Esophagus (tissue), 2 donors: ENCODE data around the gene NDUFA13. TPM values are rescaled to one million over a fixed set of nuclear protein-coding genes. Genes with fewer than 3 reads are reported as not detected.

Experiments
- H3K27ac ChIP-seq, 2 donors: one replicate each; pipeline ENCODE4 v1.5.1; 2013; ENCODE audit warnings: low read depth in 2 of 2, mild to moderate bottlenecking in 2 of 2, inconsistent platforms in 1 of 2, low read length in 1 of 2, moderate library complexity in 1 of 2
- H3K27me3 ChIP-seq, 2 donors: one replicate each; pipeline ENCODE4 v1.6.1; 2013; ENCODE audit warnings: low read length in 2 of 2, control low read depth in 1 of 2, mild to moderate bottlenecking in 1 of 2; ENCODE audit not compliant: insufficient read depth in 2 of 2, control insufficient read depth in 1 of 2
- H3K36me3 ChIP-seq, 2 donors: one replicate each; pipeline ENCODE4 v1.6.1; 2013; ENCODE audit warnings: low read length in 1 of 2; ENCODE audit not compliant: control insufficient read depth in 2 of 2, insufficient read depth in 2 of 2
- H3K4me1 ChIP-seq, 2 donors: one replicate each; pipeline ENCODE4 v1.6.1; 2013; ENCODE audit warnings: low read length in 1 of 2; ENCODE audit not compliant: control insufficient read depth in 2 of 2, insufficient read depth in 2 of 2
- H3K4me3 ChIP-seq, 2 donors: one replicate each; pipeline ENCODE4 v1.5.1; 2013; ENCODE audit warnings: low read length in 2 of 2, mild to moderate bottlenecking in 2 of 2, low read depth in 1 of 2, moderate library complexity in 1 of 2
- H3K9me3 ChIP-seq, 2 donors: one replicate each; pipeline ENCODE4 v1.6.1; 2013; ENCODE audit warnings: mild to moderate bottlenecking in 2 of 2, low read depth in 1 of 2, low read length in 1 of 2, moderate library complexity in 1 of 2; ENCODE audit not compliant: control insufficient read depth in 2 of 2, insufficient read depth in 1 of 2
- WGBS, 2 donors: extraction: QIAGEN DNeasy Blood & Tissue Kit; methylation state at CpG; one replicate each; pipeline ENCODE4 v1.1.7; 2013; 5-methylcytosine and 5-hydroxymethylcytosine counted together
- polyA plus RNA-seq, 2 donors: library from polyadenylated mRNA; stranded (reverse); fragments of 200-250 nt; gene quantifications; one replicate each; pipeline ENCODE4 v1.2.3, GENCODE V29; 2013
- donor health status: healthy with polysubstance abuse.
- donor health status: Bipolar disorder and iron deficiency.

Gene NDUFA13
- polyA plus RNA-seq, 2 donors: 273 to 353 TPM

DNA sequence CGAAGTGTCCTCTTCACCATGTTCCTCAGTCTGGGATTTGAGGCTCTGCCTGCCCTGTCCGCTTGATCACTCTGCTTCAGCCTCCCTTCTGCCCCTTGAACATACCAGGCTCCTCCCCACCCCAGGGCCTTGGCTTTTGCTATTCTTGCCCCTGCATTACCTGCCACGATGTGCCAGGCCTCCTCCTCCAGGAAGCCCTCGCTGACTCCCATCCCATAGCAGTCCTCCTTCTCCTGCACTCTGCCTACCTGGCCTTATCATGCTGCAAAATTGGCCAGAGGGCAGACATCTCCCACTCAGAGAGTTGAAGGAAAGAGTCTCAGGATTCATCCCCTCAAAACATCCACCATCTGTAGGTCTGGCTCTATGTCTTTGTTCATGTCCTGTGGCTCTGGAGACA lies 14.9 kb downstream of the NDUFA13 start:
- no peak overlapping the region for H3K4me3 ChIP-seq
- no peaks in the 10 kb centered on the region for H3K27me3 ChIP-seq
- H3K27ac ChIP-seq: no peak overlapping the region
- H3K4me1 ChIP-seq: peaks cover 2% of the 10 kb centered on the region in 2 donors
- peaks cover 0 to 14% of the 10 kb centered on the region in 2 donors for H3K36me3 ChIP-seq
- peaks cover 0 to 1% of the 10 kb centered on the region in 2 donors for H3K9me3 ChIP-seq
- WGBS, 2 donors: 80 to 81% methylated on average over 4 of the region's 4 CpGs

DNA sequence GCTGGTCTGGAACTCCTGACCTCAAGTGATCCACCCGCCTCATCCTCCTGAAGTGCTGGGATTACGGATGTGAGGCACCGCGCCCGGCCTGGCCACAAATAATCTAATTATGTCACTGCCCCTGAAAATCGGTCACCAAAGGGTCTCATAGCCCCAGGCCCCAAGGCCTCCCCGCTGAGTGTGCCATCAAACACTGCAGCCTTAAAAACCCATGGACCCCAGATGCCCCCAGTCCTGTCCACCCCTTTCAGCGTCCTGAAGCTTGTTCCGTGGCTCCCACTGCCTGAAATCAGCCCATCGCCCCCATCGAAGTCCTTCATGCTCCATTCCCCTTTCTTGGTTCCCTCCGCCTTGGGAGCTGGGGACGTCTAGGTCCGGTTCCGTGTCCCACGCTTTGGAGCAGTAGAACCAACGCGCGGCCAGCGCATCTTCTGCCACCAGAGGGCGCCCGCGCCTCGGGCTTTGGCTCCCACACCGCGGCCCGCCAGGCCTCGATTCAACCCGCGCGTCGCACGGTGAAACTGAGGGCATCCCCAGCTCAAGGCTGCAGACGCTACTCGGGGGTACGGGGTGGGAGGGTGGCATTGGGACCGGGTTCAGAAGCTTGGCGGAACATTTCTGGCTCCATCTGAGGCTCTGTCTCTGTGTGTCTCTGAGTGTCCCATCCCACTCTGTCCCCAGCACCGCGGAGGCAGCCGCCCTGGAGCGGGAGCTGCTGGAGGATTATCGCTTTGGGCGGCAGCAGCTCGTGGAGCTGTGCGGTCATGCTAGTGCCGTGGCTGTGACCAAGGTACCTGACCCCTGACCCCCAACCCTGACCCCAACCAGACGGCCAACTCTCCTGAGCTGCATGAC lies 16.2 kb downstream of the NDUFA13 start:
- Histone ChIP-seq H3K27ac (no peak overlapping the region), H3K36me3 (peaks cover 0 to 10% of the 10 kb centered on the region in 2 donors), H3K4me1 (peaks cover 2% of the 10 kb centered on the region in 2 donors), H3K9me3 (peaks cover 0 to 1% of the 10 kb centered on the region in 2 donors), H3K4me3 (no peak overlapping the region), H3K27me3 (no peaks in the 10 kb centered on the region)
- WGBS, 2 donors: 23 to 24% methylated on average over 48 of the region's 48 CpGs

DNA sequence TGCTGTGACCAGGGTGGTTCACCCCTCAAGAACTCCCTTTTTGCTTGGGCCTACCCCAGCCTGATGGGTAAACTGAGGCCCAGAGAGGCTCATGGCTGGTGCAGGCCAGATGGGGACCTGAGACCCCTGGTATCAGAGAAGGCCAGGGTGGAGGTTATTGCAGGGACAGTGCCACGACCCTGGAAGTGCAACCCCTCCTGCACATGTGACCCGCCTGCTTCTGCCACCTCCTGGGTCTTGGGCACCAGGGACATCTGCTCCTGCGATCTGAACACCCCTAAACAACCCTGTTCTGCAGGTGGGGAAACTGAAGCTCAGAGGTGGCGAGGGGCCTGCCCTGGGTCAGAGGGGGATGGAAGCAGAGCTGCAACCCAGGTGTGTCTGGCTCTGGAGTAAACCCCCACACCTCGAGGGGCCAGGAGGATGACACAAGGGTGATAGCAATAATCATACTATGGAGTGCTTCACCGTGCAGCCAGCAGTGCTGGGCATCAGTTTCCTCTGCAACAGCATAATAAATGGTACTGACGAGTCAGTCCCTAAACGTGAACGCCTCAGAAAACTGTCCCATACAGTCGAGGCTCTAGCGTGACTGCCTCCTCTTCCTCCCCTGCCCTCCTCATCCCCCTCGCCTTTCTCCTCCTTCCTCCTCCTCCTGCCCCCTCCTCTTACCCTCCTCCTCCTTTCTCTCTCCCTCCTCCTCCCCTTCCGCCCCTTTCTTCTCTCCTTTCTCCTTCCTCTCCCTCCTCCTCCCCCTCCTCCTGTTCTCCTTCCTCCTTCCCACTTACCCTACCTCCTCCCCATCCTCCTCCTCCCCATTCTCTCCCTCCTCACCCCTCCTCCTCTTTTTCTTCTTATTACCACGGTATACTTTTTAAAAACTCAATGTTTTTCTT lies 17.0 kb downstream of the NDUFA13 start:
- peaks cover 2 to 7% of the 10 kb centered on the region in 2 donors for H3K4me1 ChIP-seq
- WGBS, 2 donors: 70 to 73% methylated on average over 14 of the region's 14 CpGs
- H3K9me3 ChIP-seq: peaks cover 0 to 3% of the 10 kb centered on the region in 2 donors
- H3K27ac ChIP-seq: no peak overlapping the region
- H3K36me3 ChIP-seq: peaks cover 0 to 3% of the 10 kb centered on the region in 2 donors
- H3K4me3 ChIP-seq: no peak overlapping the region
- H3K27me3 ChIP-seq: peaks cover 0 to 3% of the 10 kb centered on the region in 2 donors

DNA sequence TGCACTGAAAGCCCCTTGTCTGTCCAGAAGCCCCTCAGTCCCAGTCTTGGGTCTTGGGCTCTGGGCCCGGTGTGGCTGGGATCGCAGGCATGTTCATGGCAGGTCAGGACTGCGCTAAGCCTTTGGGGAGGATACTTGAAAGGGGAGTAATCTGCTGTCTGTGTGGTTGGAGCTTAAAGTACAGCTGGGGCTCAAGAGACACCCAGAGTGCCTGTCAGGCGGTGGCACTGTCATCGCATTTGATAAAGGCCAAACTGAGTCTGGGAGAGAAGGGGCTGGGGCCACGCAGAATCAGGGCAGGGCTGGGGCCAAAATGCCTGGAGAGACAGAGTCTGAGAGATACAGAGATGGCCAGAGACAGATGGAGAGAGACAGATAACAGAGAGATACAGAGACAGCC lies 17.8 kb downstream of the NDUFA13 start:
- 74 to 75% methylated on average over 6 of the region's 6 CpGs for WGBS, 2 donors
- no peak overlapping the region for H3K4me3 ChIP-seq
- H3K36me3 ChIP-seq: no peaks in the 10 kb centered on the region
- no peak overlapping the region for H3K27ac ChIP-seq
- H3K27me3 ChIP-seq: peaks cover 0 to 6% of the 10 kb centered on the region in 2 donors
- H3K4me1 ChIP-seq: peaks cover 2 to 14% of the 10 kb centered on the region in 2 donors
- H3K9me3 ChIP-seq: peaks cover 0 to 3% of the 10 kb centered on the region in 2 donors

DNA sequence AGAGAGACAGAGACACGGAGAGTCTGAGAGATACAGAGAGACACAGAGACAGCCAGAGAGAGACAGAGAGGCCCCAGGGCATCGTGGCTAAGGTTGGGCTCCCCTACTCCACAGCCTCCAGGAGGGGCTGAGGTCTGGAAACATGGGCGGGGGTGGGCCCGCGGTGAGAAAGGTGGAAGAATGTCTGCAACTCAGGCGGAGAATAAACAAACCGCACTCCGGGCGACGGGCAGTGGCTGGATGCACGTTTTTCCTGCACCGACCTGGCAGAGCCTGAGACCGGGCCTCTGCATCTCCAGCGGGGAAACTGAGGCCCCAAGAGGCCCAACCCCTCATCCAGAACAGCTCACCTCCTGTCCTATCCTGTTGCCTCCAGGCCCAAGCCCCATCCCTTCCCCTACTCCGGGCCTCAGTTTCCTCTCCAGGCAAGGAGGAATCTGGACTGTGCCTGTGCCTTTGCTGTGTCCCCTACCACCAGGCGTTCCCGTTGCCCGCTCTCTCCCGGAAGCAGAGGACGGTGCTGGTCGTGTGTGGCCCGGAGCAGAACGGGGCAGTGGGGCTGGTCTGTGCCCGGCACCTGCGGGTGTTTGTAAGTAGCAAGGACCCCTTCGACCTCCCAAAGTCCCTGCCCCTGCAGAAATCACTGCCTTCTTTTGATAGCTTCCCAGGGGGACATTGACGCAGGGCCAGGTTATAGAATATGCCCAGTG lies 18.7 kb downstream of the NDUFA13 start:
- Histone ChIP-seq H3K9me3 (peaks cover 0 to 5% of the 10 kb centered on the region in 2 donors), H3K27ac (no peak overlapping the region), H3K36me3 (no peaks in the 10 kb centered on the region), H3K27me3 (peaks cover 0 to 8% of the 10 kb centered on the region in 2 donors), H3K4me1 (peaks cover 2 to 16% of the 10 kb centered on the region in 2 donors), H3K4me3 (no peak overlapping the region)
- 66 to 68% methylated on average over 27 of the region's 27 CpGs for whole genome bisulfite sequencing, 2 donors

DNA sequence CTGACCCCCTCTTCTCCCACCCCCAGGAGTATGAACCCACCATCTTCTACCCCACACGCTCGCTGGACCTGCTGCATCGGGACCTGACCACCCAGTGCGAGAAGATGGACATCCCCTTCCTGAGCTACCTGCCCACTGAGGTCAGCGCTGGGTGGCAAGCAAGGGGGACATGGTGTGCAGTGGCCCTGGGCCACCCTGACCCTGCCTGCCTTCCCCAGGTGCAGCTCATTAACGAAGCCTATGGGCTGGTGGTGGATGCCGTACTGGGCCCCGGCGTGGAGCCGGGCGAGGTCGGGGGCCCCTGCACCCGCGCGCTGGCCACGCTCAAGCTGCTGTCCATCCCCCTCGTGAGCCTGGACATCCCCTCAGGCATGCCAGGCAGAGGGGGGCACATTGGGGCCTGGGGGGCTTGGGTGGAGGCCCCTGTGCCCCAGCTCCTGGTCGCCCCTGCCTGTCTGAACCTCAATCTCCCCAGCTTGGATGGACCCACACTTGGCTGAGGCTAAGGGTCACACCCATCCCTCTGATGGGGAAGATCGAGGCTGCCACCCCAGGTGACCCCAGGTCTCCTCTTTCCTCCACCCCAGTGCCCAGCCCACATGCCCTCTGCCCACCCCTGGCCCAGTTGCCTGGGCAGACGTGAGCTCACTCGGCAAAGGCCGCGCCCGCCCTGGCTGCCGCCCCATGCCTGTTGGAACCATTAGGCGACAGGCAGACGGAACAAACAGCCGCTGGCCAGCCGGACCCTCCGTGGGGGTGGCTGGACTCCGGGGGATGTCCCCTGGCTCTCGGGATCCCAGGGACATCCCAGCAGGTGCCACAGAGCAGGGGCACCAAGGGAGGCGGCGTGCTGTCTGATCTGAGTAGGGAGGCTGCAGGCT lies 19.5 kb downstream of the NDUFA13 start:
- Histone ChIP-seq H3K4me1 (peaks cover 2 to 20% of the 10 kb centered on the region in 2 donors), H3K4me3 (no peak overlapping the region), H3K27me3 (peaks cover 0 to 12% of the 10 kb centered on the region in 2 donors), H3K27ac (no peak overlapping the region), H3K9me3 (peaks cover 0 to 10% of the 10 kb centered on the region in 2 donors), H3K36me3 (no peaks in the 10 kb centered on the region)
- WGBS, 2 donors: 79% methylated on average over 34 of the region's 34 CpGs

DNA sequence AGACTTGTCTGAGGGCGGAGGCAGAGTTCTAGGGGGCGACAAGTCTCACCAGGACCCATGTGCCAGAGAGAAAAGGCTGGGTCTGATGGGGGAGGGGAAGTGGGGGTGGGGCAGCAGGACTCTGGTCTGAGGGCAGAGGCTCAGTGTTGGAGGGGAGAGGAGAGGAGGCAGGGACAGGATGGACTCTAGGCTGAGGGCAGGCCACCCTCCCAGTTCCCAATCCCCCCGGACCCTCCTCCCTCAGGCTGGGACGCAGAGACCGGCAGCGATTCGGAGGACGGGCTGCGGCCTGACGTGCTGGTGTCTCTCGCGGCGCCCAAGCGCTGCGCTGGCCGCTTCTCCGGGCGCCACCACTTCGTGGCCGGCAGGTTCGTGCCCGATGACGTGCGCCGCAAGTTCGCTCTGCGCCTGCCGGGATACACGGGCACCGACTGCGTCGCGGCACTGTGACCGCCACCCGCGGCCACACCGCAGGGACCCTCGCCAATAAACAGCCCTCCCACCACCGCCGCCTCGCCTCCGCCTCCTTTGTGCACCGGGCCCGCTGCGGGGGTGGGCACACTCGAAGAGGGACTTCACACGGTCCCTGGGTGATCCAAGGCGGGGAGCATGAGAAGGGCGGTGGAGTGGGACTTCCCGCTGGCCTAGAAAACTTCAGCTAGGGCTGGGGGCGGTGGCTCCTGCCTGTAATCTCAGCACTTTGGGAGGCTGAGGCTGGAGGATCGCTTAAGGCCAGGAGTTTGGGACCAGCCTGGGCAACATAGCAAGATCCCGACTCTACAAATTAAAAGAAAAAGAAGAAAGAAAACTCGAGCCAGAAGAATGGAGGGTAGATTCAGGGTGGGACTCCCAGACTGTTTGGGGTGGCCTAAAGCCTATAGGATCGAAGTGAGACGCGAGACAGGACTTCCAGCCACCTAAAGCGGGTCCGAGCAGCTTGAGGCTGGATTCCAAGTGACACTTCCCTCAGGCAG lies 21.3 kb downstream of the NDUFA13 start:
- WGBS, 2 donors: 29 to 32% methylated on average over 43 to 59 of the region's 59 CpGs
- Histone ChIP-seq H3K4me3 (no peak overlapping the region), H3K4me1 (peaks cover 4 to 24% of the 10 kb centered on the region in 2 donors), H3K9me3 (peaks cover 0 to 14% of the 10 kb centered on the region in 2 donors), H3K36me3 (no peaks in the 10 kb centered on the region), H3K27me3 (peaks cover 0 to 12% of the 10 kb centered on the region in 2 donors), H3K27ac (no peak overlapping the region)
